B cell (primary cell): ENCODE measurements around the gene SMLR1.

Experiments used
- EZH2 ChIP-seq: IDR thresholded peaks from 2 replicates; pipeline ENCODE4 v1.6.1; 2012; ENCODE audit warnings: borderline replicate concordance, low read depth, mild to moderate bottlenecking, moderate library complexity, low read length; ENCODE audit not compliant: insufficient read depth, poor library complexity, severe bottlenecking
- TF ChIP-seq, protein P1 (sequence below): fragments of 200-600 bp; IDR thresholded peaks from one replicate; pipeline ENCODE4 v1.8.0; 2022; ENCODE audit warnings: antibody characterized with exemption, mild to moderate bottlenecking

DNA sequence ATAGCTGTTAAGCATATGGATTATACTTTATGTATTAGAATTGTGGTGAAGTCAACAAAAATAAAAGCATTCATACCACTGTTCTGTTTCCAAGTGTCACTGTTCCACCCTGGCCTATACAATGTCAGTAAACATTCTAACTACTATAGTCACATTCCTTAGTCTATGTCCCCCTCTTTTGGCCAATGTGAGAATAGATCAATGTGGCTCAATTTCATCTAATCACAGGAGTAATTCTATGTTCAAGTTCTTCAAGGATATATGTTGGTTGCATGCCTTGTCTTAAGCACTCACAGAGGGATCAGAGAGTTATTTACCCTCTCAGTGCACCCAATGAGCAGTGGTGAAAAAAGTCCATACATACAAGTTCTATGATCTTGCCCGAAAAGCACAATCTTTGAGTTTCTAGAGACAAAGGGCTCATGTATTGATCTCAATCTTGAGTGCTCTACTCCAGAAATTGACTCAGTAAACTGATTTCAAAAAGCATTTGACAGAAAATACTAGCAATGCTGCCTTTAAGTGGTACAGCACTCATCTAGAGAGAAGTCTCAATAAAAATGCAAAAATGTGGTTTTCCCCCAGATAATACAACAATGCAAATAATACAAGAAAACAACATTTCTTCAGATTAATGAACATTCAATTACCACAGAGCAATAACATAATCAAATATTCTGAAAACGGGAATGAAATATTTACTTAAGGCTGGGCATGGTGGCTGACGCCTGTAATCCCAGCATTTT is 16.5 kb downstream of the SMLR1 start:
- TF ChIP-seq, protein P1, sequence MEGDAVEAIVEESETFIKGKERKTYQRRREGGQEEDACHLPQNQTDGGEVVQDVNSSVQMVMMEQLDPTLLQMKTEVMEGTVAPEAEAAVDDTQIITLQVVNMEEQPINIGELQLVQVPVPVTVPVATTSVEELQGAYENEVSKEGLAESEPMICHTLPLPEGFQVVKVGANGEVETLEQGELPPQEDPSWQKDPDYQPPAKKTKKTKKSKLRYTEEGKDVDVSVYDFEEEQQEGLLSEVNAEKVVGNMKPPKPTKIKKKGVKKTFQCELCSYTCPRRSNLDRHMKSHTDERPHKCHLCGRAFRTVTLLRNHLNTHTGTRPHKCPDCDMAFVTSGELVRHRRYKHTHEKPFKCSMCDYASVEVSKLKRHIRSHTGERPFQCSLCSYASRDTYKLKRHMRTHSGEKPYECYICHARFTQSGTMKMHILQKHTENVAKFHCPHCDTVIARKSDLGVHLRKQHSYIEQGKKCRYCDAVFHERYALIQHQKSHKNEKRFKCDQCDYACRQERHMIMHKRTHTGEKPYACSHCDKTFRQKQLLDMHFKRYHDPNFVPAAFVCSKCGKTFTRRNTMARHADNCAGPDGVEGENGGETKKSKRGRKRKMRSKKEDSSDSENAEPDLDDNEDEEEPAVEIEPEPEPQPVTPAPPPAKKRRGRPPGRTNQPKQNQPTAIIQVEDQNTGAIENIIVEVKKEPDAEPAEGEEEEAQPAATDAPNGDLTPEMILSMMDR = peak; percentile 61
- TF ChIP-seq EZH2 = no peak
